ENCODE data around the gene SORBS1. TPM values are rescaled to one million over a fixed set of nuclear protein-coding genes. Genes with fewer than 3 reads are reported as not detected.
A peak's percentile ranks its signal among the peaks of the same experiment; 100 is the strongest.

The SORBS1 gene
- total and polyA plus RNA-seq, 9 of the 15 experiments (the other 6 are each of a cell fraction or from before 2014, with no cell fraction given) = 2.0 to 13.3 (median 6.5) TPM

- TF ChIP-seq RFX5 (IDR thresholded peaks at IDR 0.05; ENCODE audit: low read depth, low read length) (no peak), SMC3 (conservative IDR thresholded peaks at IDR 0.05; ENCODE audit: insufficient read depth, low read depth, low read length) (no peak), NFATC3 (IDR thresholded peaks at IDR 0.05) (peak; percentile 64; the same call in 1 of the 2 replicates), SFPQ (IDR thresholded peaks at IDR 0.05; ENCODE audit: low read depth, low read length) (no peak), ZNF584 (CRISPR knock-in tag; IDR thresholded peaks at IDR 0.05; ENCODE audit: low read depth) (peak; percentile 86; the same call in 1 of the 2 replicates), THRB (CRISPR knock-in tag; conservative IDR thresholded peaks at IDR 0.05) (peak; percentile 57; the same call in 1 of the 2 replicates), TSHZ1 (CRISPR knock-in tag; IDR thresholded peaks at IDR 0.05) (no peak), NFXL1 (CRISPR knock-in tag; IDR thresholded peaks at IDR 0.05) (no peak), ZNF717 (CRISPR knock-in tag; IDR thresholded peaks at IDR 0.05) (no peak), TEAD1 (CRISPR knock-in tag; IDR thresholded peaks at IDR 0.05) (peak in 1 of 2 experiments; percentile 70; a peak in 2 of 4 replicates), ZNF766 (CRISPR knock-in tag; conservative IDR thresholded peaks at IDR 0.05) (peak; percentile 95), ZBTB33 (CRISPR knock-in tag; IDR thresholded peaks at IDR 0.05) (no peak), MEF2A (IDR thresholded peaks at IDR 0.05; ENCODE audit: control insufficient read depth, low read depth, low read length) (no peak; the same call in 1 of the 2 replicates), ETV1 (tag; conservative IDR thresholded peaks at IDR 0.05; ENCODE audit: low read depth) (peak; percentile 98), FOS (IDR thresholded peaks at IDR 0.05; ENCODE audit: extremely low read depth, insufficient read length) (no peak), ZNF778 (CRISPR knock-in tag; IDR thresholded peaks at IDR 0.05) (no peak), ETS1 (conservative IDR thresholded peaks at IDR 0.05; ENCODE audit: control insufficient read depth, low read depth, low read length) (peak; percentile 88)
Measured at GRCh38 chr10:95531994-95532399, 29.2 kb downstream of the SORBS1 start (continued).
